ENCODE measurements around the gene HMGN5.

HMGN5 gene

DNA sequence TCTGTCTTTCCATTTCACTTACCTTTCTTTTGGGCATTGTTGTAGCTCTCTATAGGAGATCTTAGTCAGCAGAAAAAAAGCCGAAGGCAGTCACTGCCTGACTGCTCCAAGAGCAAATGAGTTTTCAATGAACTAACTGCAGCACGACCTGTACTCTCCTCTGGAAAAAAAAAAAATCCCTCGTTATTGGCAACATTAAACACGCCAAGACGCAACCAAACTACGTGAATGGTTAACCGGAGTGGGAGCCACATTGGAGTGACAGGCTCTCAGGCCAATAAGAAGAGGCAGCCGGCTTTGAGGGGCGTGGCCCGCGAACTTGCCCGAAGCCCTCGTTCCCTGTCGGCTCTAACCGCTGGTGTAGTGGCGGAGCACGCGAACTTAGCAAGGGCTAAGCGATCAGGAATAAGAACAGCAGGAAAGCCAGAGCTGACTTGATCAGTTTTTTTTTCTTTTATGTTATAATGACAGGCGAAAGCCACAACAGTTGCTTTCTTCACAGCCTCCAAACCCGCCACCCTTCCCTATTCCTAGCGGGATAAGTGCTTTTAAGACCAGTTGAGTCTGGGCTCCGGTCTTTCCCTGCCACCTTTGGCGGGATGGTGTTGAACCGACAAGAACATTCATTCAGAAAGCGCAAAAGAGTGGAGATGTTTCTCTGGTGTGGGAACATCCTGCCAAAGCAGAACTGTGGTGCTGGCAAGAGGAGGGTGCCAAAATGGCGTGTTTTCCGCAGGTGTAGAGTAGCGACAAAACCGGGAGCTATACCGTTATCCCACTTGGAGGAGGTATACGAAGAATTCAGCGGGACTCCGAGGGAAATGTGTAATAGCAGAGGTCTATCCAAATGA is 80.0 kb downstream of the HMGN5 start:
- no peak overlapping the region for H3K14ac ChIP-seq (ENCODE audit: low read length)
- no peak overlapping the region for H2BK120ac ChIP-seq (ENCODE audit: insufficient read depth, low read length, poor library complexity)
- H3K9ac ChIP-seq (ENCODE audit: low read length): no peak overlapping the region
- no peak overlapping the region for H2BK5ac ChIP-seq (ENCODE audit: low read depth, low read length, poor library complexity)
- no peaks in the 10 kb centered on the region for H3K36me3 ChIP-seq (ENCODE audit: control insufficient read depth in 1 of 2, insufficient read depth in 2 of 2, low read length in 2 of 2)
- no peaks in the 10 kb centered on the region for H3K9me3 ChIP-seq (ENCODE audit: insufficient read depth, low read depth, low read length)
- H3K27ac ChIP-seq (ENCODE audit: low read depth, low read length): no peak overlapping the region
- WGBS (ENCODE audit: extremely low coverage, insufficient coverage, insufficient read length): no CpG with 5 or more reads among the region's 34 CpGs
- H3K79me2 ChIP-seq (ENCODE audit: control insufficient read depth, insufficient read depth, low read length, poor library complexity): no peaks in the 10 kb centered on the region
- no peak overlapping the region for H3K23ac ChIP-seq (ENCODE audit: low read length)
- no peak overlapping the region for H4K8ac ChIP-seq (ENCODE audit: low read depth, low read length)
- H3K4me1 ChIP-seq (ENCODE audit: control insufficient read depth in 1 of 2, insufficient read depth in 2 of 2, low read length in 2 of 2): no peaks in the 10 kb centered on the region
- peak overlapping the region; percentile 97 for H3K4me2 ChIP-seq (ENCODE audit: low read length)
- no peak overlapping the region for H4K91ac ChIP-seq (ENCODE audit: low read depth, low read length)
- H3K27me3 ChIP-seq (ENCODE audit: insufficient read depth, low read length): no peaks in the 10 kb centered on the region
- no peak overlapping the region for H2AK5ac ChIP-seq (ENCODE audit: low read length)
- H2AFZ ChIP-seq (ENCODE audit: insufficient read depth, low read length, poor library complexity): no peak overlapping the region
- peak; percentile 49 to 68 for DNase-seq
- H3K79me1 ChIP-seq (ENCODE audit: low read length): no peaks in the 10 kb centered on the region
- no peak overlapping the region for H2BK12ac ChIP-seq (ENCODE audit: low read length)
- H4K12ac ChIP-seq (ENCODE audit: low read depth, low read length): no peak overlapping the region
- H3K4ac ChIP-seq (ENCODE audit: low read depth, low read length): no peak overlapping the region
- H3K4me3 ChIP-seq (ENCODE audit: low read depth, low read length): peak overlapping the region; percentile 67
- no peak overlapping the region for H3K18ac ChIP-seq (ENCODE audit: low read length)

DNA sequence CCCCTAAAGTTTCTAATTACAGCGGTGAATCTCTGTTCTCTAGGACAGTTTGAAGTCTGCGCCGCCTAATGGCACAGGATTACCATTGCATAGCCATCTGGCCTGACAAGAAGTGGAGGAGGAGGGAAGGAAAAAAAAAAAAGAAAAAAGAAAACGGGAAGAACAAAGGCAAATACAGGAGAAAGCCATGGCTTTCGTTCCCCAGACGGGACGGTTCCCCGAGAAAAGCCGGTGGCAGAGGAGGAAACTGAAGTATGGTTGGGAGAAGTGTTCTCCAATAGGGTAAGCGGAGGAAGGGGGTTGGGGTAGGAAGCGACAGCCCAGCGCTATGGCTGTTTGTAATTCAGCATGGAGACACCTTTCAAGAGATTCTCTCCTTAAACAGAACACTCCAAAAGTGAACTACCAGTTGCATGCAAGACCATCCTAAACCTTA is 80.8 kb downstream of the HMGN5 start:
- WGBS (ENCODE audit: extremely low coverage, insufficient coverage, insufficient read length): no CpG with 5 or more reads among the region's 12 CpGs
- H3K4me1 ChIP-seq (ENCODE audit: control insufficient read depth in 1 of 2, insufficient read depth in 2 of 2, low read length in 2 of 2): no peaks in the 10 kb centered on the region
- no peak overlapping the region for H3K4ac ChIP-seq (ENCODE audit: low read depth, low read length)
- H3K9ac ChIP-seq (ENCODE audit: low read length): no peak overlapping the region
- H3K36me3 ChIP-seq (ENCODE audit: control insufficient read depth in 1 of 2, insufficient read depth in 2 of 2, low read length in 2 of 2): no peaks in the 10 kb centered on the region
- peak overlapping the region; percentile 75 for H3K4me3 ChIP-seq (ENCODE audit: low read depth, low read length)
- H2AK5ac ChIP-seq (ENCODE audit: low read length): no peak overlapping the region
- H2BK5ac ChIP-seq (ENCODE audit: low read depth, low read length, poor library complexity): no peak overlapping the region
- H2BK12ac ChIP-seq (ENCODE audit: low read length): no peak overlapping the region
- no peak overlapping the region for H3K18ac ChIP-seq (ENCODE audit: low read length)
- no peak overlapping the region for H3K27ac ChIP-seq (ENCODE audit: low read depth, low read length)
- no peaks in the 10 kb centered on the region for H3K9me3 ChIP-seq (ENCODE audit: insufficient read depth, low read depth, low read length)
- H4K8ac ChIP-seq (ENCODE audit: low read depth, low read length): peak overlapping the region; percentile 47
- no peaks in the 10 kb centered on the region for H3K79me1 ChIP-seq (ENCODE audit: low read length)
- H3K27me3 ChIP-seq (ENCODE audit: insufficient read depth, low read length): no peaks in the 10 kb centered on the region
- no peak overlapping the region for H3K23ac ChIP-seq (ENCODE audit: low read length)
- no peaks in the 10 kb centered on the region for H3K79me2 ChIP-seq (ENCODE audit: control insufficient read depth, insufficient read depth, low read length, poor library complexity)
- no peak overlapping the region for H3K14ac ChIP-seq (ENCODE audit: low read length)
- H2AFZ ChIP-seq (ENCODE audit: insufficient read depth, low read length, poor library complexity): peak overlapping the region; percentile 78
- H4K91ac ChIP-seq (ENCODE audit: low read depth, low read length): no peak overlapping the region
- peak in 1 of 2 donors; percentile 19 for DNase-seq
- peak overlapping the region; percentile 18 for H4K12ac ChIP-seq (ENCODE audit: low read depth, low read length)
- H2BK120ac ChIP-seq (ENCODE audit: insufficient read depth, low read length, poor library complexity): no peak overlapping the region
- H3K4me2 ChIP-seq (ENCODE audit: low read length): peak overlapping the region; percentile 83

DNA sequence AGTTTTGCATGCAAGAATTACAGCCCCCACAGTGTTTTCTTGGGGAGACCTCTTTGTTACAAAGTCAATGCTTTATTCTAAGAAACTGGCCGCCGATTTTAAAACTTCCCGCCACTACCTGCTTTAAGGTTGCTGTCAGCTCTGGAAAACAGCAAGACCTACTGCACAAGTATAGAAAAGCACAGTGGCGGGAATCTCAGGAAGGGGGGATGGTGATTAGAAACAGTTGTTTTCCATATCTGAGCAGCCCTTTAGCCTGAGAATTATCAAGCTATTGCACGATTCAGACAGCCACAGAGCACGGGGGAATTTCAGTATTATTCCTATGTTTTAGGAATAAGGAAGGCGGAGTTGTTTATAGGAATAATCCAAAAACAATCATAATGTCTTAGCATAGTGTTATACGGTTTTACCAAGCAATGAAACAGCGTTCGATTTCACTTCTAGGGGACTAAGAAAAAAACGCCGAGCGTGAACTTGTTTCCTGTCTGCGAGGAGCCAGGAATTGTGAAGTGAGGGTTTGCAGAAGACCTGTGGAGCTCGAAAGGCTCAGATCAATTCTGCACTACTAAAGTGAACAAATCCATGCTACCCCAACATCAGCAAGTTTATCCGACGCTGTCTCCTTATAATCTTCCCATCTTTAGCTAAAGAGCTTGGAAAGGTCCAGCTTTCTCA is 81.3 kb downstream of the HMGN5 start:
- Histone ChIP-seq H2BK5ac (ENCODE audit: low read depth, low read length, poor library complexity) (no peak overlapping the region), H3K4me2 (ENCODE audit: low read length) (peak overlapping the region; percentile 83), H3K4ac (ENCODE audit: low read depth, low read length) (no peak overlapping the region), H3K9me3 (ENCODE audit: insufficient read depth, low read depth, low read length) (no peaks in the 10 kb centered on the region), H3K4me3 (ENCODE audit: low read depth, low read length) (peak overlapping the region; percentile 50), H2AFZ (ENCODE audit: insufficient read depth, low read length, poor library complexity) (no peak overlapping the region), H4K91ac (ENCODE audit: low read depth, low read length) (no peak overlapping the region), H3K36me3 (ENCODE audit: control insufficient read depth in 1 of 2, insufficient read depth in 2 of 2, low read length in 2 of 2) (no peaks in the 10 kb centered on the region), H3K9ac (ENCODE audit: low read length) (no peak overlapping the region), H3K4me1 (ENCODE audit: control insufficient read depth in 1 of 2, insufficient read depth in 2 of 2, low read length in 2 of 2) (no peaks in the 10 kb centered on the region), H2BK120ac (ENCODE audit: insufficient read depth, low read length, poor library complexity) (no peak overlapping the region), H3K79me1 (ENCODE audit: low read length) (no peaks in the 10 kb centered on the region), H2BK12ac (ENCODE audit: low read length) (no peak overlapping the region), H3K27ac (ENCODE audit: low read depth, low read length) (no peak overlapping the region), H4K8ac (ENCODE audit: low read depth, low read length) (no peak overlapping the region), H3K18ac (ENCODE audit: low read length) (no peak overlapping the region), H4K12ac (ENCODE audit: low read depth, low read length) (no peak overlapping the region), H3K79me2 (ENCODE audit: control insufficient read depth, insufficient read depth, low read length, poor library complexity) (no peaks in the 10 kb centered on the region), H3K27me3 (ENCODE audit: insufficient read depth, low read length) (no peaks in the 10 kb centered on the region), H3K14ac (ENCODE audit: low read length) (no peak overlapping the region), H3K23ac (ENCODE audit: low read length) (no peak overlapping the region), H2AK5ac (ENCODE audit: low read length) (no peak overlapping the region)
- WGBS (ENCODE audit: extremely low coverage, insufficient coverage, insufficient read length): no CpG with 5 or more reads among the region's 17 CpGs
- no peak for DNase-seq

DNA sequence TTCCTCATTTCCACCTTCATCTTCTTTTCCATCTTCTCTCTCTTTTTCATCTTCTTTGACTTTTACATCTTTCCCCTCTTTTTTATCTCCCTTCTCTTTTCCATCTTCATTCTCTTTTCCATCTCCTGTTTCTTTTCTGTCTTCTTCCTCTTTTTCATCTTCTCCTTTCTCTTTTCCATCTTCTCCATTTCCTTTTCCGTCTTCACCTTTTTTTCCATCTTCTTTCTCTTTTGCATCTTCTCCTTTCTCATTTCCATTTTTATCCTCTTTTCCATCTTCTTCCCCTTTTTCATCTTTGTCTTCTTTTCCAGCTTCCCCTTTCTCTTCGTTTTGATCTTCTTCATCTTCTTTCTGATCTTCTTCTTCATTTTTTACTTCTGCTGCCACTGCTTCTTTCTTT is 87.0 kb downstream of the HMGN5 start:
- H2AFZ ChIP-seq (ENCODE audit: insufficient read depth, low read length, poor library complexity): no peak overlapping the region
- no peak overlapping the region for H3K4me3 ChIP-seq (ENCODE audit: low read depth, low read length)
- 97% methylated on average over 1 of the region's 2 CpGs for WGBS (ENCODE audit: extremely low coverage, insufficient coverage, insufficient read length)
- no peaks in the 10 kb centered on the region for H3K79me2 ChIP-seq (ENCODE audit: control insufficient read depth, insufficient read depth, low read length, poor library complexity)
- H3K23ac ChIP-seq (ENCODE audit: low read length): no peak overlapping the region
- no peak overlapping the region for H3K4me2 ChIP-seq (ENCODE audit: low read length)
- no peaks in the 10 kb centered on the region for H3K79me1 ChIP-seq (ENCODE audit: low read length)
- no peak overlapping the region for H4K91ac ChIP-seq (ENCODE audit: low read depth, low read length)
- H2BK5ac ChIP-seq (ENCODE audit: low read depth, low read length, poor library complexity): no peak overlapping the region
- H3K27ac ChIP-seq (ENCODE audit: low read depth, low read length): no peak overlapping the region
- no peaks in the 10 kb centered on the region for H3K27me3 ChIP-seq (ENCODE audit: insufficient read depth, low read length)
- no peaks in the 10 kb centered on the region for H3K36me3 ChIP-seq (ENCODE audit: control insufficient read depth in 1 of 2, insufficient read depth in 2 of 2, low read length in 2 of 2)
- H4K8ac ChIP-seq (ENCODE audit: low read depth, low read length): no peak overlapping the region
- no peak overlapping the region for H3K14ac ChIP-seq (ENCODE audit: low read length)
- no peaks in the 10 kb centered on the region for H3K4me1 ChIP-seq (ENCODE audit: control insufficient read depth in 1 of 2, insufficient read depth in 2 of 2, low read length in 2 of 2)
- H4K12ac ChIP-seq (ENCODE audit: low read depth, low read length): no peak overlapping the region
- no peak overlapping the region for H3K18ac ChIP-seq (ENCODE audit: low read length)
- no peak overlapping the region for H3K9ac ChIP-seq (ENCODE audit: low read length)
- H2BK12ac ChIP-seq (ENCODE audit: low read length): no peak overlapping the region
- DNase-seq: no peak
- no peaks in the 10 kb centered on the region for H3K9me3 ChIP-seq (ENCODE audit: insufficient read depth, low read depth, low read length)
- H2BK120ac ChIP-seq (ENCODE audit: insufficient read depth, low read length, poor library complexity): no peak overlapping the region
- no peak overlapping the region for H2AK5ac ChIP-seq (ENCODE audit: low read length)
- H3K4ac ChIP-seq (ENCODE audit: low read depth, low read length): no peak overlapping the region

Data from trophoblast cell (in vitro differentiated cells and primary cell).